ENCODE data around the gene SEMA7A.
"Not testable (repeated sequence)": the region's sequence is repeated elsewhere in the genome, so short reads cannot be mapped to it uniquely, and the experiment has no call there.

Gene SEMA7A, protein sequence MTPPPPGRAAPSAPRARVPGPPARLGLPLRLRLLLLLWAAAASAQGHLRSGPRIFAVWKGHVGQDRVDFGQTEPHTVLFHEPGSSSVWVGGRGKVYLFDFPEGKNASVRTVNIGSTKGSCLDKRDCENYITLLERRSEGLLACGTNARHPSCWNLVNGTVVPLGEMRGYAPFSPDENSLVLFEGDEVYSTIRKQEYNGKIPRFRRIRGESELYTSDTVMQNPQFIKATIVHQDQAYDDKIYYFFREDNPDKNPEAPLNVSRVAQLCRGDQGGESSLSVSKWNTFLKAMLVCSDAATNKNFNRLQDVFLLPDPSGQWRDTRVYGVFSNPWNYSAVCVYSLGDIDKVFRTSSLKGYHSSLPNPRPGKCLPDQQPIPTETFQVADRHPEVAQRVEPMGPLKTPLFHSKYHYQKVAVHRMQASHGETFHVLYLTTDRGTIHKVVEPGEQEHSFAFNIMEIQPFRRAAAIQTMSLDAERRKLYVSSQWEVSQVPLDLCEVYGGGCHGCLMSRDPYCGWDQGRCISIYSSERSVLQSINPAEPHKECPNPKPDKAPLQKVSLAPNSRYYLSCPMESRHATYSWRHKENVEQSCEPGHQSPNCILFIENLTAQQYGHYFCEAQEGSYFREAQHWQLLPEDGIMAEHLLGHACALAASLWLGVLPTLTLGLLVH

DNA sequence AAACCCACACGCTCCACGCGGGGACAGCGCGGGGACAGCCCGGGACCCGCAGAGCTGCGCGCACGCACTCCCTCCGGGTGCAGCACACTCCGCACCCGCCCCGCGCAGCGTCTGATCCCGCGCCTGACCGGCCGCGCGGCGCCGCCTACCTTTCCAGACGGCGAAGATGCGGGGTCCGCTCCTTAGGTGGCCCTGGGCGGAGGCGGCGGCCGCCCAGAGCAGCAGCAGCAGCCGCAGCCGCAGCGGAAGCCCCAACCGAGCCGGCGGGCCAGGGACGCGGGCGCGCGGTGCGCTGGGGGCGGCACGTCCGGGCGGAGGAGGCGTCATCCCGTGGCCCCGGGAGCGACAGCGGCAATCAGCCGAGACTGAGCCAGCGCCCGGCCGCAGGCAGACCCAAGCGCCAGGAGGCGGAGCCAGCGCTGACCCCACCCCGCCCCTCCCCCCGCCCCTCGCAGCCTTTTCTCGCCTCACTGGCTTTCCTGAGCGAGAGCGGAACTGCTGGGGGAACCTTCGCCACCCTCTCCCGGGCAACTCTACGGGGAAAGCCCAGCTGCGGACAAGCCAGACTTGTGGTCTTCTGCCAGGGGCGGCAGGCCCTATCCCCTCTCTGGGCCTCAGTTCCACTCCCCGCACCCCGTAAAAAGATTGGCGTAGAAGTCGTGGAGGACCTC, at the start of gene SEMA7A:
TSS of gene SEMA7A (minus strand) at position 367 of the 671 bp plus-strand sequence. CDS start at position 327, 40 bp downstream.
- peak; percentile 44 to 50 for DNase-seq (ENCODE audit: low read depth in 2 of 2, low spot score in 1 of 2)

DNA sequence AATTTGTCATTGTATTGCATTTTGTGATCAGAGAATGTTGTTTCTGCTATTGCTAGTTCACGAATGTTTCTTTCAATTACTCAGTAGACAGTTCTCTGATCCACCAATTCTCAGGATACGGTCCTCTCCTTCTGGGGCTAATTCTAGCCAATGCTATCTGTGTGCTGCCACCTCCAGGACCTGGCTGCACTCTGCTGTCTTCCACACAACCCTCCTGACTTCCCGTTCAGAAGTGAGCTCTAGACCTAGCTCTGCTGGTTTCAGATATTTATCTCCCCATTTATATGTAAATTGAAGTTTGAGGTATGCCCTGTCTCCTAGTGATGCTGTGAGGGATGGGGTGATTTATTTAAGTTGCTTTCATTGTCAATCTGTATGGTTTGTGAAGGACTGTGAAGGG, 48.9 kb upstream of the SEMA7A start:
- DNase-seq (ENCODE audit: low read depth in 2 of 2, low spot score in 1 of 2) = no peak

DNA sequence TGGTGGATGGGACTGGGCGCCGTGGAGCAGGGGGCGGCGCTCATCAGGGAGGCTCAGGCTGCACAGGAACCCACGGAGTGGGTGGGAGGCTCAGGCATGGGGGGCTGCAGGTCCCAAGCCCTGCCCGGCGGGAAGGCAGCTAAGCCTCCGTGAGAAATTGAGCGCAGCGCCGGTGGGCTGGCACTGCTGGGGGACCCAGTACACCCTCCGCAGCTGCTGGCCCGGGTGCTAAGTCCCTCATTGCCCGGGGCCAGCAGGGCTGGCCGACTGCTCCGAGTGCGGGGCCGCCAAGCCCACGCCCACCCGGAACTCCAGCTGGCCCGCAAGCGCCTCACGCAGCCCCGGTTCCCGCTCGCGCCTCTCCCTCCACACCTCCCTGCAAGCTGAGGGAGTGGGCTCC, 46.6 kb upstream of the SEMA7A start:
- DNase-seq (ENCODE audit: low read depth in 2 of 2, low spot score in 1 of 2) = not testable (repeated sequence)

DNA sequence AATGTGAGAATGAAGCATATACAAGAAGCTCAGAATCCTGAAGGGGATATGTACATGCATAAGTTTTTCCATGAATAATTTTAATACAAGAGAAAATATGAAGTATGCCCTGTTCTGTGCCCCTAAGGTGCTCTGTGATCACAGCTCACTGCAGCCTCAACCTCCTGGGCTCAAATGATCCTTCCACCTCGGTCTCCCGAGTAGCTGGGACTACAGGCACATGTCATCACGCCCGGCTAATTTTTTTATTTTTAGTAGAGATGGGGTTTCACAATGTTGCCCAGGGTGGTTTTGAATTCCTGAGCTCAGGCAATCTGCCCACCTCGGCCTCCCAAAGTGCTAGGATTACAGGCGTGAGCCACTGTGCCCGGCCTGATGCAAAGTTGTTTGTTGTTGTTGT, 37.9 kb upstream of the SEMA7A start:
- DNase-seq (ENCODE audit: low read depth in 2 of 2, low spot score in 1 of 2) = not testable (repeated sequence)

DNA sequence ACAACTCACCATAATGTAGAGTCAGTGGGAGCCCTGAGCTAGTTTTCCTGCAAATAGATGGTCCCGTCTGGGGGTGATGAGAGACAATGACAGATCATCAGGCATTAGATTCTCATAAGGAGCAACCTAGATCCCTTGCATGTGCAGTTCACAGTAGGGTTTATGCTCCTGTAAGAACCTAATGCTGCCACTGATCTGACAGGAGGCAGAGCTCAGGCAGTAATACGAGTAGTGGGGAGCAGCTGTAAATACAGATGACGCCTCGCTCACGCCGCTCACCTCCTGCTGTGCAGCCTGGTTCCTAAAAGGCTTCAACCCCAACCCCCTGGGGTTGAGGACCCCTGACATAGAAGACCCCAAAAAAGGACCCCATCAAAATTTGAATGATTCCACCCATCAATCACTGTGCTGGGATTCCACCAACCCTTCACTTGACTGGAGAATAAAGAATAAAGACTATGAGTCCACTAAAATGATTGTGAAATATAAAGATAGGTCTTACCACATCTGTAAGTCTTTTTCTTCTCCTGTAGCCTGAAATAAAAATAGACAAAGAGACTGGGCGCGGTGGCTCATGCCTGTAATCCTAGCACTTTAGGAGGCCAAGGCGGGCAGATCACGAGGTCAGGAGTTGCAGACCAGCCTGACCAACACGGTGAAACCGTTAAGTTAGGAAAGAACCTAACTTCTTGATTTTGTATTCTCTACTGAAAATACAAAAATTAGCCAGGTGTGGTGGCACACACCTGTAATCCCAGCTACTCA, 37.1 kb upstream of the SEMA7A start:
- no peak for DNase-seq (ENCODE audit: low read depth in 2 of 2, low spot score in 1 of 2)

DNA sequence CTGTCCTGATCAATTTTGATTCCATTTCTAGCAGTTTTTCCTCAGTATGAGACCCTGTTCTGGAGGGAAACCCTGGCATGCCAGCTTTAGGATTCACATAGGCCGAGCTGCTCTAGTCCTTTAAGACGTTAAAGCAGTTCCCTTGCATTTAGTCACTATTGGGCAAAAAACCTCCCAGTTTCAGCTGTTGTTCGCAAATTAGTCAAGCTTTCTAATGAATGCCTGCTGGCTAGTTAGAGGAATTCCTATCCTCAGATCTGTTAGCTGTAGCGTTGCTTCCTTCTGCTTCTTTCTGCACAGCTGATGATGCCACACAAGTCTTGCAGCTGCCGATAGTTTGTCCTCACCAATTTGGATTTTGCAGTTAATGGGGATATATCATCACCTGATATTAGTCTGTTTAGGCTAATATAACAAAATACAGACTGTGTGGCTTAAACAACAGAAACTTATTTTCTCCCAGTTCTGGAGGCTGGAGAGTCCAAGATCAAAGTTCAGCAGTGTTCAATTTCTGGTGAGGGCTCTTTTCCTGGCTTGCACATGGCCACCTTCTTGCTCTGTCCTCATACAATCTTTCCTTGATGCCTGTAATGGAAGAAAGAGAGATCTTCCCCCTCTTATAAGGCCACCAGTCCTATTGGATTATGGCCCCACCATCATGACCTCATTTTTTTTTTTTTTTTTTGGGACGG, 34.7 kb upstream of the SEMA7A start:
- no peak for DNase-seq (ENCODE audit: low read depth in 2 of 2, low spot score in 1 of 2)

DNA sequence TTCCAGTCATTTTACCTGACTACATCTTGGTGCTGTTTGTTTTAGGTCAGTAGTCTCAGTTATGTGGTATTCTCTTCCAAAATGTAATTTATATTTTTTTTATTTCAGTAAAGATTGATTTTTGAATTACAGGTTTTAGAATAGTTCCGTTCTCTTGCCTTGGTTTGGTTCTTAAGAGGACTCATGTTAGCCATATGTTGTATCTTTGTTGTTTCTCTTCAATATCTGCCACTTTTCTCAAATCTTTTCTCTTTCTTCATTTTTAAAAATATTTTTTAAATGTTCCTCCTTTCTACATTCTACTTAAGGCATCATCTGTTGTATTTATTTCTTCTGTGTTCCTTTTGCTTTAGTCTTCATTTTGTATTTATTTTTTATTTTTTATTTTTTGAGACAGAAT, 32.8 kb upstream of the SEMA7A start:
- no peak for DNase-seq (ENCODE audit: low read depth in 2 of 2, low spot score in 1 of 2)

DNA sequence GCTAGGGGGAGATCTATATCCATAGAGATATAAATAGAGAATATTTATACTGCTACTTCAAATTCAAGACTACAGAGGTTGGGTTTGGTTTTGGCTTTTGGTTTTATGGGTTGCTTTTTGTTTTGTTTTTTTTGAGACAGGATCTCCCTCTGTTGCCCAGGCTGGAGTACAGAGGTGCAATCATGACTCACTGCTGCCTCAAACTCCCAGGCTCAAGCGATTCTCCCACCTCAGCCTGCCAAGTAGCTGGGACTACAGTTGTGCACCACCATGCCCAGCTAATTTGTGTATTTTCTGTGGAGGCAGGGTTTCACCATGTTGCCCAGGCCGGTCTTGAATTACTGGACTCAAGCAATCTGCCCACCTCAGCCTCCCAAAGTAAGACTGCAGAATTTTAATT, 31.1 kb upstream of the SEMA7A start:
- DNase-seq (ENCODE audit: low read depth in 2 of 2, low spot score in 1 of 2) = no peak

DNA sequence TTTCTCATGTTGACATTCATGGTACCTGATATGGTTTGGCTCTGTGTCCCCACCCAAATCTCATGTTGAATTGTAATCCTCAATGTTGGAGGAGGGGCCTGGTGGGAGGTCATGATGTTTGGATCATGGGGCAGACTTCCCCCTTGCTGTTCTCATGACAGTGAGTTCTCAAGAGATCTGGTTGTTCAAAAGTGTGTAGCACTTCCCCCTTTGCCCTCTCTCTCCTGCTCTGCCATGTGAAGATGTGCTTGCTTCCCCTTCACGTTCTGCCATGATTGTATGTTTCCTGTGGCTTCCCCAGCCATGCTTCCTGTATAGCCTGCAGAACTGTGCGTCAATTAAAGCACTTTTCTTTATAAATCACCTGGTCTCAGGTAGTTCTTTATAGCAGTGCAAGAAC, 30.5 kb upstream of the SEMA7A start:
- DNase-seq (ENCODE audit: low read depth in 2 of 2, low spot score in 1 of 2) = no peak

DNA sequence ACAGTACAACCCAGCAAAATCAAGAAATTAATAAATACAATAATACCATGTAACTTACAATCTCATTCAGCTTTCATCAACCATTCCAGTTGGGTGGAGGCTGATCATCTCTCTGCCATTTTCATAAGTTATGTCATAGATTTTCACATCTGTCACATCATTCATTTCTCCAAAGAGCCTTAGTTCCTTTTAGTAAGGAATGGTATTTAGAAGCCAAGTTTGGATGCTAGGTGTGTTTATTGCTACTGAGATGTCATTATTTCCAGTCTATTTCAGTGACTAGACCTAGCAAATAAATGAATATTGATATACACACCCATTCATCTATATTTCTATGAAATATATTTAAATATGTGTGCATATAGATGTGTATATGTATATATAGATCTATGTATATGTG, 29.9 kb upstream of the SEMA7A start:
- no peak for DNase-seq (ENCODE audit: low read depth in 2 of 2, low spot score in 1 of 2)

DNA sequence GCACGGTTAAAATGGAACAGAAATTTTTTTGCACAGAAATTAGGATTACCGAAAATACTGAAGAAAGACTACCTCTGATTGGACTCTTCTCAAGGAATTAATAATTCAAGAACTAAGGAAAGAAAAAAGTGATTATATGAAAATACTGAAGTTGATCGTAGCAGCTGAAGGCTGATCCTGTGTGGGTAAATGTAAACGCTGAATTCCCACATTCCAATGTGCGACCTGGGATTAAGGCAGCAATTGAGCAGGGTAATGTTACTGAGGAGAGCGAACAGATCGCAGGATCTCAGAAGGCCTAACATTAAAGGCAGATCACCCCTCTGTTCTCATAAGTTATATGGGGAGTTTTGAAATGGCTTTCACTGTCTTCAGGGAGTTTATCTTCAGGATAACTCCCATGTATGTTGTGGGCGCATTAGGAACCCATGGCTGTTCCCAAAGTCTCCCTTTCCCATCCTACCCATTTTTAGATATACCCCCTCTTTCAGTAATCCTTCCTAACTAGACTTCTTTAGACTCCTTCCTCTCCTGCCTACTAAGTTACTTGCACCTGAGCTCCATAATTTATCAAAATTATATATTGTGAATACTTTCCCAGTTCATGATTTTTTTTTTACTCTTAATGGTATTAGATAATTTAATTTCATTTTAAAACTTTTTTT, 28.2 kb upstream of the SEMA7A start:
- DNase-seq (ENCODE audit: low read depth in 2 of 2, low spot score in 1 of 2) = no peak

DNA sequence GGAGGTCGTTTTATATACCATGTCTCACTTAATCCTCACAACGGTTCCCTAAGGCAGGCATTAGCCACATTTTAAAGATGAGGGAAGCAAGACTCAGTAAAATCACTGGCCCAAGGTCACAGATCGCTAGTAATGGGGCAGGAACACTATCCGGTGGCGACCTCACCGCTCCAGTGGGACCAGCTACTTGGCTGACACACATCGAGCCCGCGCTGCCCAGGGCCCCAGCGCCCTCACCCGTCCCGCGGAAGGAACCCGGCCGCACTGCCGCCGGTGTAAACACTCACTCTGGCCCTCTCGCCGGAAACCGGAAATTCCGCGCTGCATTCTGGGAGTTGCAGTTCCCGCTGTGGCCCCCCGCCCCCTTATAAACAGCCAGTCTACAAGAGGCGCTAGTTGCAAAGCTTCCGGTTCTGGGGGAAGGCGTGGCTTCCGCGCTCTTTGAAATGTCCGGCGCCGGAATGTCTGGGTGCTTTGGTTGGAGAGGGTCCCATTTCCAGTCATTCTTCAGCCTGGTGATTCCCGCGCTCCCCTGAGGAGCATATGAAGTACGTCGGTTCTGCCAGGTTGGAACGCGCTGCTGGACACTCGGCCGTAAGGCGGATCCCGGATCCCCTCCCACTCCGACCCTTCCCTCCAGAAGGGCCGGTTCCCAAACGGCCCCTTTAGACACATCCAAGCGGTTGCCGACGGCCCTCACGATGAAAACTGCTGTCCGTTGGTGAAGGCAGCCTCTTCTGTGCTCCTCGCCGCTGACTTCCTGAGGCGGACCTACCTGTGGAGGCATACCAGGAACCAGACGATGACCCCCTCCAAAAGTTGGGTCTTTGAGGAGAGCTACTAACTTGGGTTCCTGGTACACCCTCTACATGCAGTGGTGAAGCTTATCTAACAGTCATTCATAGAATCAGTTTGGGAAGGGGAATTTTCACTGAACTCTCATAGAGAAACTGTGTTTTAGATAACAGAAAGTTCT, 27.4 kb upstream of the SEMA7A start, which contains the start of gene UBL7:
TSS of gene UBL7 (minus strand) at position 290 of the 976 bp plus-strand sequence. CDS start 2,293 bp downstream, outside the sequence.
- peak; percentile 93 to 95 for DNase-seq (ENCODE audit: low read depth in 2 of 2, low spot score in 1 of 2)

DNA sequence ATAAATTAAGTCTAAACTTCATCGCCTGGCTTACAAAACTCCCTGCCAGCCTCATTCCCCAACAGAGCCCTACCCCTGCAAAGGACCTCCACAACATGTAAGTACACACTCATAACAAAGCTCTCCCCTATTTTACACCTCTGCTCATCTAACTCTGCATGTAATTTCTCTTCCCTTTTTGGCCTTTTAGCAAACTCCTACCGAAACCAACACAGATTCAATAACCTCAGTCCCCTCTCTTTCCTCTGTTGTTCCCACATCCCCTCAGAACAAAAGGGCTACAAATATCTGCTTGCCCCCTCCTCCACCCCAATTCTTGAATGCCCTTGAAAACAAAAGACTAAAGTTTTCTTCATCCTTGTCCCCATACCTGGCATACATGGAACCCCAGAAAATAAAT, 26.5 kb upstream of the SEMA7A start:
- no peak for DNase-seq (ENCODE audit: low read depth in 2 of 2, low spot score in 1 of 2)

DNA sequence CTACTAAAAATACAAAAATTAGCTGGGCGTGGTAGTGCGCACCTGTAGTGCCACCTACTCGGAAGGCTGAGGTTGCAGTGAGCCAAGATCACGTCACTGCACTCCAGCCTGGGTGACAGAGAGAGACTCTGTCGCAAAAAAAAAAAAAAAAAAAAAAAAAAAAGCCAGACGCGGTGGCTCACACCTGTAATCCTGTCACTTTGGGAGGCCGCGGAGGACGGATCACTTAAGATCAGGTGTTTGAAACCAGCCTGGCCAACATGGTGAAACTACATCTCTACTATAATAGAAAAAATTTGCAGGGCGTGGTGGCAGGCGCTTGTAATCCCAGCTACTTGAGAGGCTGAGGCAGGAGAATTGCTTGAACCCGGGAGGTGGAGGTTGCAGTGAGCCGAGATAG, 26.0 kb upstream of the SEMA7A start:
- not testable (repeated sequence) for DNase-seq (ENCODE audit: low read depth in 2 of 2, low spot score in 1 of 2)

DNA sequence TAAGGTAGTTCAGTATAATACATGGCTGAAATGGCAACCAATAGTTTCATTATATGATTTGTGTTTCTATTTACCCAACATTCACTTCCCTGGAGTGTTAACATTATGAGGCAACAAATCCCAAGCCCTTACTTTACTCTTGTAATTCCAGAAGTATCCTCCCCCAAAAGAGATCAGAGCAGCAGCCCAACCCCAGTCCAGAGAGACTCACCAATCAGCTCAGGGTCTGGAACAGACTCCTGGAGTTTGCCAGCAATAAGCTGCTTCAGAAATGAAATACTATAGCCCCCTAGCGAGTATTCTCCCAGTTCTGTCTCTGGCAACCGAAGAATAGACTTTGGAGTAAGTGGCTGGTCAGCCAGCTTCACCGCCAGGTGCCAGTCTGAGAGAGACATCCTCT, 24.7 kb upstream of the SEMA7A start:
- DNase-seq (ENCODE audit: low read depth in 2 of 2, low spot score in 1 of 2) = no peak

DNA sequence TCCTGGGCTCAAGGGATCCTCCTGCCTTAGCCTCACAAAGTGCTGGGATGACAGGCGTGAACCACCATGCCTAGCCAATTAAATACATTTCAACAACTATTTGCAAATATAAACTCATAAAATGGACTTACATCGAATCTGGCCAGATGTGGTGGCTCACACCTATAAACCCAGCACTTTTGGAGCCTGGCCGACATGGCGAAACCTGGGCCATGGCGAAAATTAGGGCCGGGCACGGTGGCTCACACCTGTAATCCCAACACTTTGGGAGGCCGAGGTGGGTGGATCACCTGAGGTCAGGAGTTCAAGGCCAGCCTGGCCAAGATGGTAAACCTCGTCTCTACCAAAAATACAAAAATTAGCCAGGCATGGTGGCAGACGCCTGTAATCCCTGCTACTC, 23.3 kb upstream of the SEMA7A start:
- not testable (repeated sequence) for DNase-seq (ENCODE audit: low read depth in 2 of 2, low spot score in 1 of 2)

DNA sequence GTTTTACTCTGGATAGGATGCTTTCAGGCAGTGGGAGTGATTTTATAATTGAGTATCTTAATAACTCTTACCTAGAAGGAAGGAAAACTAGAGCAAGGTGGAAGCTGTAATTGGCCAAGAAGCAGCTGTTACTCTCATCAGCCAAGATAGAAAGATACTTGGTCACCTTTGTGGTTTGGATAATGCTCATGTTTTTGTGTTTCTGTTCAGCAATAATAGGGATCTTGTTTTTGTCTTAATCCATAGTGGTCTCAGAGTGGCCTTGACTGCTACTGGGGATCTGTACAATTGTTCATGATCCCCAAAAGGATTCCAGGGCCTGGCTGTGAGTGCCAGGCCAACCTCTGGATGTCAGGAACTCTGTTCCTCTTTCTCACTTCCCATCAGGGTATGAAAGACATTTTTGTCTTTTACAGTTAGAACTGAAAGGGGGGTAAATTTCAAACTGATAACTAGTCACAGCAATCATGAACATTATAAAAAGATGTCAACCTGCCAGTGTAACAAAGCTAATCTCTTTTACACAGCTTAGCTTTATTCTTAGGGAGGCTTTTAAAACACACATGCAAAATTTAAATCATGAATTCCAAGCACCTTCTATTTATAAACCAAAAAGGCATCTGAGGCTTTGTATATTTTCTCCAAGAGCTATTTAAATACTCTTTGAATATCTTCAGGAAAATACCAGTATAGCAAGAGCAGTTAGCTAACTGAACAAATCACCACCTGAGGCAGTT, 21.2 kb upstream of the SEMA7A start:
- no peak for DNase-seq (ENCODE audit: low read depth in 2 of 2, low spot score in 1 of 2)

All from stimulated activated CD8-positive, alpha-beta memory T cell treated with anti-CD3 and anti-CD28 coated beads, Interleukin-4, amount 100 ng/mL, for 1 hour (primary cell).